IPS-18a (cell line): Measurements from ENCODE around the gene PLEKHO1.
"Not testable (repeated sequence)": the region's sequence is repeated elsewhere in the genome, so short reads cannot be mapped to it uniquely, and the experiment has no call there.

ENCODE experiments used
- H3K27ac ChIP-seq: one replicate; pipeline ENCODE4 v1.5.1; 2013; ENCODE audit warnings: low read length
- H3K27me3 ChIP-seq: one replicate; pipeline ENCODE4 v1.6.1; 2013; ENCODE audit warnings: mild to moderate bottlenecking, low read length; ENCODE audit not compliant: control insufficient read depth, insufficient read depth
- H3K36me3 ChIP-seq: one replicate; pipeline ENCODE4 v1.6.1; 2013; ENCODE audit warnings: low read depth, low read length; ENCODE audit not compliant: control insufficient read depth
- H3K4me1 ChIP-seq: one replicate; pipeline ENCODE4 v1.6.1; 2013; ENCODE audit warnings: low read depth, low read length; ENCODE audit not compliant: control insufficient read depth
- H3K4me3 ChIP-seq: one replicate; pipeline ENCODE4 v1.5.1; 2013; ENCODE audit warnings: low read length
- H3K9ac ChIP-seq: one replicate; pipeline ENCODE4 v1.6.1; 2013; ENCODE audit warnings: mild to moderate bottlenecking, low read length, moderate library complexity
- H3K9me3 ChIP-seq: one replicate; pipeline ENCODE4 v1.6.1; 2013; ENCODE audit warnings: low read depth, low read length; ENCODE audit not compliant: control insufficient read depth

The PLEKHO1 gene

DNA sequence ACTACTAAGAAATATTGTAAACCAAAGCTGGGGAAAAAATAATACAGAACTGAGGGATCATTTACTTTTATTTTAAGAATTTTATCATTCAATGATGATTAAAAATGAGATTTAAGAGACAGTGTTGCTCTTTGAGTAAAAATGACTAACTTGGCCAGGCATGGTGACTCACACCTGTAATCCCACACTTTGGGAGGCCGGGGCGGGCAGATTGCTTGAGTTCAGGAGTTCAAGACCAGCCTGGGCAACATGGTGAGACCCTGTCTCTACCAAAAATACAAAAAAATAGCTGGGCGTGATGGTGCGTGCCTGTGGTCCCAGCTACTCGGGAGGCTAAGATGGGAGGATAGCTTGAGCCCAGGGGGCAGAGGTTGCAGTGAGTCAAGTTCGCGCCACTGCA is 21.8 kb upstream of the PLEKHO1 start:
- Histone ChIP-seq H3K4me3 (no peak overlapping the region), H3K9ac (no peak overlapping the region), H3K27ac (no peak overlapping the region), H3K4me1 (no peaks in the 10 kb centered on the region), H3K9me3 (no peaks in the 10 kb centered on the region), H3K27me3 (no peaks in the 10 kb centered on the region), H3K36me3 (no peaks in the 10 kb centered on the region)

- Histone ChIP-seq H3K9ac (no peak overlapping the region), H3K27ac (no peak overlapping the region), H3K9me3 (no peaks in the 10 kb centered on the region), H3K4me1 (no peaks in the 10 kb centered on the region), H3K36me3 (no peaks in the 10 kb centered on the region), H3K4me3 (no peak overlapping the region), H3K27me3 (no peaks in the 10 kb centered on the region)
These were observed 17.3 kb upstream of the PLEKHO1 start for GRCh38 chr1:150132372-150132771.

- H3K36me3 ChIP-seq: no peaks in the 10 kb centered on the region
- H3K9ac ChIP-seq: no peak overlapping the region
- no peak overlapping the region for H3K4me3 ChIP-seq
- no peaks in the 10 kb centered on the region for H3K4me1 ChIP-seq
- no peaks in the 10 kb centered on the region for H3K27me3 ChIP-seq
- H3K27ac ChIP-seq: no peak overlapping the region
- no peaks in the 10 kb centered on the region for H3K9me3 ChIP-seq
These were observed 15.2 kb upstream of the PLEKHO1 start for GRCh38 chr1:150134537-150134936.

- not testable (repeated sequence) for H3K36me3 ChIP-seq, H3K27me3 ChIP-seq, H3K27ac ChIP-seq, H3K4me1 ChIP-seq, H3K9me3 ChIP-seq, H3K9ac ChIP-seq, H3K4me3 ChIP-seq
These were observed 14.3 kb upstream of the PLEKHO1 start for GRCh38 chr1:150135400-150135799.

- Histone ChIP-seq H3K4me1 (no peaks in the 10 kb centered on the region), H3K36me3 (no peaks in the 10 kb centered on the region), H3K4me3 (no peak overlapping the region), H3K27ac (no peak overlapping the region), H3K27me3 (no peaks in the 10 kb centered on the region), H3K9ac (no peak overlapping the region), H3K9me3 (no peaks in the 10 kb centered on the region)
These were observed 11.7 kb upstream of the PLEKHO1 start for GRCh38 chr1:150138044-150138443.

DNA sequence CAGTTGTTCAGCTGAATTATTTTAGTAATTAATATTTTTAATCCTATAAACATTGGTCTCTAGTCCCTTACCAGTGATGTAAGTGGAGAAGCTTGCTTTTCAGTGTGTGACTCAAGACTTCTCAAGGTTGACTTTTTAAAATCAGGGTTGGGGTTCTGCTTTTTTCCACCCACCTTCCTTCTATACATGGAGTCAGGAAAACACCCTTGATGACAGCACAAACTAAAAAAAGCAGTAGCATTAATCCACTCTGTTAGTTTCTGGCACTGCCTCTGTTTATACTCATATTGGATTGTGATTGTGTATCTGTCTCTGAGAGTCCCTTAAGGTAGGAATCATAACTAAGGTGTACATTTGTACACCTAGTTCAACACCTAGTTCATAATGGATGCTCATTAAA is 8.3 kb upstream of the PLEKHO1 start:
- no peaks in the 10 kb centered on the region for H3K36me3 ChIP-seq
- no peak overlapping the region for H3K9ac ChIP-seq
- H3K9me3 ChIP-seq: no peaks in the 10 kb centered on the region
- no peak overlapping the region for H3K4me3 ChIP-seq
- H3K27me3 ChIP-seq: no peaks in the 10 kb centered on the region
- H3K27ac ChIP-seq: no peak overlapping the region
- peaks cover 4% of the 10 kb centered on the region for H3K4me1 ChIP-seq

DNA sequence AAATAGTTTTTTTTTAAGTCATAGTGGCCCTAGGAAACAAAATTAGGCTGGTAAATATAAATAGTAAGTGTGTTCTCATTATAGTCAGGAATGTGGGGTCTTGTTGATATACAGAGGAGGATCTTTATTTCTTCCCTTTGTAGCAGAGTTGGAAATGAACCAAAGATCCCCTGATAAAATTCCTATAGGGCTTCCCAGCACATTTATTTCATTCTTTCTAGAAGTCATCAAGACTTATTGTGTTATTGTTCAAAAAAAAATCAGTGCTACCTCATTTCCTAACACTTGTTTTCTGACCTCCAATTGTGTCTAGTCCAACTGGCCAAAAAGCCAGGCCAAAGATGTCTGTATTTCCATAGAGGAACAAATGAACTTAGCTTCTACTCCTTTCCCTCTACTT is 7.6 kb upstream of the PLEKHO1 start:
- H3K27ac ChIP-seq: no peak overlapping the region
- H3K4me3 ChIP-seq: no peak overlapping the region
- no peaks in the 10 kb centered on the region for H3K27me3 ChIP-seq
- no peak overlapping the region for H3K9ac ChIP-seq
- no peaks in the 10 kb centered on the region for H3K36me3 ChIP-seq
- no peaks in the 10 kb centered on the region for H3K9me3 ChIP-seq
- peaks cover 4% of the 10 kb centered on the region for H3K4me1 ChIP-seq

DNA sequence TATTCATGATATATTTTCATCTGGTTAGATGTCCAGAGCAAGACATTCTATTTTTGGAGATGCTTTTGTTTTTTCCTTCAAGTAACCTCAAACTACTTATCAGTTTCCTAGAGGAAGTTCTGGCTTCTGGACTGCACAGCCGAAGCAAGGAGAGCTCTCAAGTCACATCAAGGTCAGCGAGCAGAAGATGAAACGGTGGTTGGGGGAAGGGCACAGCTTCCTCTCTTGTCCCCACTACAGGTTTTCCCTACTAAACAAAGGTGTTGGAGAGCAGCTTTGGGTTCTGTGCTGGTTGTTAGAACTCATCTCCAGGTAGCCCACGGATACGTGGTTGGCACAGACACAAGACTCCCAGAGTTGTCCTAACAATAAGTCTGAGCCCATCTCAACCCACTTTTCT is 5.1 kb upstream of the PLEKHO1 start:
- H3K27me3 ChIP-seq: peaks cover 10% of the 10 kb centered on the region
- no peak overlapping the region for H3K4me3 ChIP-seq
- no peaks in the 10 kb centered on the region for H3K9me3 ChIP-seq
- H3K36me3 ChIP-seq: no peaks in the 10 kb centered on the region
- H3K27ac ChIP-seq: no peak overlapping the region
- no peak overlapping the region for H3K9ac ChIP-seq
- H3K4me1 ChIP-seq: peaks cover 8% of the 10 kb centered on the region

- not testable (repeated sequence) for H3K9me3 ChIP-seq, H3K4me3 ChIP-seq, H3K36me3 ChIP-seq, H3K9ac ChIP-seq, H3K4me1 ChIP-seq, H3K27ac ChIP-seq
- peaks cover 10% of the 10 kb centered on the region for H3K27me3 ChIP-seq
These were observed 3.7 kb upstream of the PLEKHO1 start for GRCh38 chr1:150146016-150146415.

- Histone ChIP-seq H3K27me3 (peaks cover 10% of the 10 kb centered on the region), H3K9ac (no peak overlapping the region), H3K9me3 (no peaks in the 10 kb centered on the region), H3K36me3 (no peaks in the 10 kb centered on the region), H3K27ac (no peak overlapping the region), H3K4me1 (peaks cover 14% of the 10 kb centered on the region), H3K4me3 (no peak overlapping the region)
These were observed 2.7 kb upstream of the PLEKHO1 start for GRCh38 chr1:150146849-150147542.

- Histone ChIP-seq H3K4me1 (peaks cover 16% of the 10 kb centered on the region), H3K27ac (peak overlapping the region; percentile 18), H3K9me3 (no peaks in the 10 kb centered on the region), H3K27me3 (peaks cover 10% of the 10 kb centered on the region), H3K4me3 (peak overlapping the region; percentile 84), H3K9ac (peak overlapping the region; percentile 84), H3K36me3 (peaks cover 12% of the 10 kb centered on the region)
These were observed 862 bp upstream of the PLEKHO1 start for GRCh38 chr1:150148837-150149270.
